ENCODE measurements around the gene ANKRD27. TPM values are rescaled to one million over a fixed set of nuclear protein-coding genes. Genes with fewer than 3 reads are reported as not detected.
A peak's percentile ranks its signal among the peaks of the same experiment; 100 is the strongest.

Gene ANKRD27
- total and polyA plus RNA-seq, 10 of the 15 experiments (the other 5 are each of a cell fraction or from before 2014, with no cell fraction given) = 2.8 to 49.9 (median 28.5) TPM

DNA sequence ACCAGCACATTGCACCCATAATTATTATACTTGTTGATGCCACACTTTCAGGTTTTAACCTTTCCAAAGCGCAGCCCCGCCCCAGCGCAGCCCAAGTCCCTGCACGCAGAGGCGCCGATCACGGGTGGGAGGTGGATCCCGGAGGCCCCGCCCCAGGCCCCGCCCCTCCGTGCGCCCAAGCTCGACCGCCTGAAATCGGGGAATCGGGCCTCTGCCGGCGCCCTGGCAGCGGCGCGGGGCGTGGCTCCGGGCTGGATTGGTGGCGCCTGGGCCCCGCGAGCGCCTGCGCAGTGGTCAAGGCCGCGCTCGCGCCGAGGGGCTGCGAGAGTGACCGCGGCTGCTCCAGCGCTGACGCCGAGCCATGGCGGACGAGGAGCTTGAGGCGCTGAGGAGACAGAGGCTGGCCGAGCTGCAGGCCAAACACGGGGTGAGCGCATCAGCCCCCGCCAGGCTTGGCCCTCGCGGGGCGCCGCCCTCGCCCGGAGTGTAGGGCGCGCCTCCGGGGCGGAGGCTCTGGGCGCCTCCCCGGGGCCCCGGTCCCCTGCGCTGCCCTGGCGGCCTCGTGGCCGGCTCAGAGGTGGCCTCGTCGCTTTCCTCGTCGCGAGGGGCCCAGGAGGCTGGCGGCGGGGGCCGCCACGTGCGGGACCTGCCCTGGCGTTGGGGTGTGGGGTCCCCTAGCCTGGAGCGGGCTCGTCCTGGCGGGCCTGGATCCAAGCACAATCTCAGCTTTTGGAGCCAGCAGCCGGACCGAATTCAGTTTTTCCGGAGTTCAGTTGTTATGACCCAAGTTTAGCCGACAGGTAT lies 93.9 kb downstream of the ANKRD27 start, which contains the start of gene PDCD5 (continued):
- TF ChIP-seq, protein P1, sequence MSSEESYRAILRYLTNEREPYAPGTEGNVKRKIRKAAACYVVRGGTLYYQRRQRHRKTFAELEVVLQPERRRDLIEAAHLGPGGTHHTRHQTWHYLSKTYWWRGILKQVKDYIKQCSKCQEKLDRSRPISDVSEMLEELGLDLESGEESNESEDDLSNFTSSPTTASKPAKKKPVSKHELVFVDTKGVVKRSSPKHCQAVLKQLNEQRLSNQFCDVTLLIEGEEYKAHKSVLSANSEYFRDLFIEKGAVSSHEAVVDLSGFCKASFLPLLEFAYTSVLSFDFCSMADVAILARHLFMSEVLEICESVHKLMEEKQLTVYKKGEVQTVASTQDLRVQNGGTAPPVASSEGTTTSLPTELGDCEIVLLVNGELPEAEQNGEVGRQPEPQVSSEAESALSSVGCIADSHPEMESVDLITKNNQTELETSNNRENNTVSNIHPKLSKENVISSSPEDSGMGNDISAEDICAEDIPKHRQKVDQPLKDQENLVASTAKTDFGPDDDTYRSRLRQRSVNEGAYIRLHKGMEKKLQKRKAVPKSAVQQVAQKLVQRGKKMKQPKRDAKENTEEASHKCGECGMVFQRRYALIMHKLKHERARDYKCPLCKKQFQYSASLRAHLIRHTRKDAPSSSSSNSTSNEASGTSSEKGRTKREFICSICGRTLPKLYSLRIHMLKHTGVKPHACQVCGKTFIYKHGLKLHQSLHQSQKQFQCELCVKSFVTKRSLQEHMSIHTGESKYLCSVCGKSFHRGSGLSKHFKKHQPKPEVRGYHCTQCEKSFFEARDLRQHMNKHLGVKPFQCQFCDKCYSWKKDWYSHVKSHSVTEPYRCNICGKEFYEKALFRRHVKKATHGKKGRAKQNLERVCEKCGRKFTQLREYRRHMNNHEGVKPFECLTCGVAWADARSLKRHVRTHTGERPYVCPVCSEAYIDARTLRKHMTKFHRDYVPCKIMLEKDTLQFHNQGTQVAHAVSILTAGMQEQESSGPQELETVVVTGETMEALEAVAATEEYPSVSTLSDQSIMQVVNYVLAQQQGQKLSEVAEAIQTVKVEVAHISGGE (CRISPR knock-in tag; IDR thresholded peaks at IDR 0.05) = no peak
- no peak for TF ChIP-seq KAT2A (conservative IDR thresholded peaks at IDR 0.05; ENCODE audit: control insufficient read depth, low read depth, low read length)
- 0 out of 2 replicates have a peak, but pooled peaks have one; percentile 8 for TF ChIP-seq TCF12 (IDR thresholded peaks at IDR 0.05; ENCODE audit: low read depth, low read length)
- TF ChIP-seq, protein P2, sequence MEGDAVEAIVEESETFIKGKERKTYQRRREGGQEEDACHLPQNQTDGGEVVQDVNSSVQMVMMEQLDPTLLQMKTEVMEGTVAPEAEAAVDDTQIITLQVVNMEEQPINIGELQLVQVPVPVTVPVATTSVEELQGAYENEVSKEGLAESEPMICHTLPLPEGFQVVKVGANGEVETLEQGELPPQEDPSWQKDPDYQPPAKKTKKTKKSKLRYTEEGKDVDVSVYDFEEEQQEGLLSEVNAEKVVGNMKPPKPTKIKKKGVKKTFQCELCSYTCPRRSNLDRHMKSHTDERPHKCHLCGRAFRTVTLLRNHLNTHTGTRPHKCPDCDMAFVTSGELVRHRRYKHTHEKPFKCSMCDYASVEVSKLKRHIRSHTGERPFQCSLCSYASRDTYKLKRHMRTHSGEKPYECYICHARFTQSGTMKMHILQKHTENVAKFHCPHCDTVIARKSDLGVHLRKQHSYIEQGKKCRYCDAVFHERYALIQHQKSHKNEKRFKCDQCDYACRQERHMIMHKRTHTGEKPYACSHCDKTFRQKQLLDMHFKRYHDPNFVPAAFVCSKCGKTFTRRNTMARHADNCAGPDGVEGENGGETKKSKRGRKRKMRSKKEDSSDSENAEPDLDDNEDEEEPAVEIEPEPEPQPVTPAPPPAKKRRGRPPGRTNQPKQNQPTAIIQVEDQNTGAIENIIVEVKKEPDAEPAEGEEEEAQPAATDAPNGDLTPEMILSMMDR (IDR thresholded peaks at IDR 0.05 in 2 of 3, conservative IDR thresholded peaks at IDR 0.05 in 1 of 3; ENCODE audit: control insufficient read depth in 2 of 3, extremely low read depth in 1 of 3, insufficient read depth in 1 of 3, low read depth in 3 of 3, low read length in 3 of 3) = no peak
- TF ChIP-seq, protein P3, sequence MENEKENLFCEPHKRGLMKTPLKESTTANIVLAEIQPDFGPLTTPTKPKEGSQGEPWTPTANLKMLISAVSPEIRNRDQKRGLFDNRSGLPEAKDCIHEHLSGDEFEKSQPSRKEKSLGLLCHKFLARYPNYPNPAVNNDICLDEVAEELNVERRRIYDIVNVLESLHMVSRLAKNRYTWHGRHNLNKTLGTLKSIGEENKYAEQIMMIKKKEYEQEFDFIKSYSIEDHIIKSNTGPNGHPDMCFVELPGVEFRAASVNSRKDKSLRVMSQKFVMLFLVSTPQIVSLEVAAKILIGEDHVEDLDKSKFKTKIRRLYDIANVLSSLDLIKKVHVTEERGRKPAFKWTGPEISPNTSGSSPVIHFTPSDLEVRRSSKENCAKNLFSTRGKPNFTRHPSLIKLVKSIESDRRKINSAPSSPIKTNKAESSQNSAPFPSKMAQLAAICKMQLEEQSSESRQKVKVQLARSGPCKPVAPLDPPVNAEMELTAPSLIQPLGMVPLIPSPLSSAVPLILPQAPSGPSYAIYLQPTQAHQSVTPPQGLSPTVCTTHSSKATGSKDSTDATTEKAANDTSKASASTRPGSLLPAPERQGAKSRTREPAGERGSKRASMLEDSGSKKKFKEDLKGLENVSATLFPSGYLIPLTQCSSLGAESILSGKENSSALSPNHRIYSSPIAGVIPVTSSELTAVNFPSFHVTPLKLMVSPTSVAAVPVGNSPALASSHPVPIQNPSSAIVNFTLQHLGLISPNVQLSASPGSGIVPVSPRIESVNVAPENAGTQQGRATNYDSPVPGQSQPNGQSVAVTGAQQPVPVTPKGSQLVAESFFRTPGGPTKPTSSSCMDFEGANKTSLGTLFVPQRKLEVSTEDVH (IDR thresholded peaks at IDR 0.05; ENCODE audit: low read depth, partially characterized antibody) = no peak
- peak; percentile 95 for TF ChIP-seq POLR2A (IDR thresholded peaks at IDR 0.05; ENCODE audit: low read depth, low read length)
- TF ChIP-seq, protein P4, sequence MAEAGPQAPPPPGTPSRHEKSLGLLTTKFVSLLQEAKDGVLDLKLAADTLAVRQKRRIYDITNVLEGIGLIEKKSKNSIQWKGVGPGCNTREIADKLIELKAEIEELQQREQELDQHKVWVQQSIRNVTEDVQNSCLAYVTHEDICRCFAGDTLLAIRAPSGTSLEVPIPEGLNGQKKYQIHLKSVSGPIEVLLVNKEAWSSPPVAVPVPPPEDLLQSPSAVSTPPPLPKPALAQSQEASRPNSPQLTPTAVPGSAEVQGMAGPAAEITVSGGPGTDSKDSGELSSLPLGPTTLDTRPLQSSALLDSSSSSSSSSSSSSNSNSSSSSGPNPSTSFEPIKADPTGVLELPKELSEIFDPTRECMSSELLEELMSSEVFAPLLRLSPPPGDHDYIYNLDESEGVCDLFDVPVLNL (IDR thresholded peaks at IDR 0.05; ENCODE audit: low read depth, low read length) = no peak
- no peak for TF ChIP-seq SMAD1 (IDR thresholded peaks at IDR 0.05; ENCODE audit: low read depth, partially characterized antibody)
- peak; percentile 24; the same call in 1 of the 2 replicates for TF ChIP-seq CREB1 (IDR thresholded peaks at IDR 0.05; ENCODE audit: low read depth)
- TF ChIP-seq TBL1XR1 (IDR thresholded peaks at IDR 0.05; ENCODE audit: low read depth, low read length) = no peak
- TF ChIP-seq SPI1 (IDR thresholded peaks at IDR 0.05; ENCODE audit: borderline replicate concordance, insufficient read depth, low read depth, low read length) = no peak
- no peak for TF ChIP-seq YBX1 (IDR thresholded peaks at IDR 0.05)
- TF ChIP-seq TAF1 (IDR thresholded peaks at IDR 0.05; ENCODE audit: borderline replicate concordance, low read depth, low read length) = 0 out of 2 replicates have a peak, but pooled peaks have one; percentile 48
- TF ChIP-seq, protein P5, sequence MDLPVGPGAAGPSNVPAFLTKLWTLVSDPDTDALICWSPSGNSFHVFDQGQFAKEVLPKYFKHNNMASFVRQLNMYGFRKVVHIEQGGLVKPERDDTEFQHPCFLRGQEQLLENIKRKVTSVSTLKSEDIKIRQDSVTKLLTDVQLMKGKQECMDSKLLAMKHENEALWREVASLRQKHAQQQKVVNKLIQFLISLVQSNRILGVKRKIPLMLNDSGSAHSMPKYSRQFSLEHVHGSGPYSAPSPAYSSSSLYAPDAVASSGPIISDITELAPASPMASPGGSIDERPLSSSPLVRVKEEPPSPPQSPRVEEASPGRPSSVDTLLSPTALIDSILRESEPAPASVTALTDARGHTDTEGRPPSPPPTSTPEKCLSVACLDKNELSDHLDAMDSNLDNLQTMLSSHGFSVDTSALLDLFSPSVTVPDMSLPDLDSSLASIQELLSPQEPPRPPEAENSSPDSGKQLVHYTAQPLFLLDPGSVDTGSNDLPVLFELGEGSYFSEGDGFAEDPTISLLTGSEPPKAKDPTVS (IDR thresholded peaks at IDR 0.05; ENCODE audit: low read depth, low read length) = no peak
- no peak for TF ChIP-seq SUZ12 (IDR thresholded peaks at IDR 0.05; ENCODE audit: unreplicated experiment)
- TF ChIP-seq CBFB (IDR thresholded peaks at IDR 0.05; ENCODE audit: low read depth) = no peak
- TF ChIP-seq NFYA (IDR thresholded peaks at IDR 0.05; ENCODE audit: borderline replicate concordance, low read depth, low read length) = no peak
- TF ChIP-seq CREM (IDR thresholded peaks at IDR 0.05; ENCODE audit: low read depth) = no peak
- no peak for TF ChIP-seq HDGF (IDR thresholded peaks at IDR 0.05)

Measured in GM12878 (cell line).